HG03196 (cell line): ENCODE data around the gene INPP4B.
"Not testable (repeated sequence)": the region's sequence is repeated elsewhere in the genome, so short reads cannot be mapped to it uniquely, and the experiment has no call there.

Experiments
- ATAC-seq: cut with Tn5 transposase; IDR thresholded peaks from one replicate; pipeline ENCODE4 v1.9.1; 2021; ENCODE audit not compliant: unreplicated experiment

Gene INPP4B

GRCh38 chr4:142419712-142420111, 426.4 kb downstream of the INPP4B start:
- ATAC-seq = no peak

DNA sequence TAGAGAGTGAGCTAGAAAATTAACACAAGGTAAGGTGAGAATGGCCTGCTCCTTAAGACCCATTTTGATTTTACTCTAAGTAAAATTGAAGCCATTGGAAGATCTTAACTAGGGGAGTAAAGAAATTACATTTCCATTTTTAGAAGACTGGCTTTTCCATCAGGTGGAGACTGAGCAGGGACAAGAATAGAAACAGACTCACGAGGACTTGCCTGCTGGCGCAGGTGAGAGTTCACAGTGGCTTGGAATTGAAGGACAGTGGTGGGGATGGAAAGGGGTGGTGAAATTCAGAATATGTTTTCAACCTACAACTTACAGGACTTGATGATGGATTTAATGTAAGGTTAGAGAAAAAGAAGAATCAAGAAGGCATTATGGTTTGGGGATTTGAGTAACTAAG, 427.4 kb downstream of the INPP4B start:
- no peak for ATAC-seq

DNA sequence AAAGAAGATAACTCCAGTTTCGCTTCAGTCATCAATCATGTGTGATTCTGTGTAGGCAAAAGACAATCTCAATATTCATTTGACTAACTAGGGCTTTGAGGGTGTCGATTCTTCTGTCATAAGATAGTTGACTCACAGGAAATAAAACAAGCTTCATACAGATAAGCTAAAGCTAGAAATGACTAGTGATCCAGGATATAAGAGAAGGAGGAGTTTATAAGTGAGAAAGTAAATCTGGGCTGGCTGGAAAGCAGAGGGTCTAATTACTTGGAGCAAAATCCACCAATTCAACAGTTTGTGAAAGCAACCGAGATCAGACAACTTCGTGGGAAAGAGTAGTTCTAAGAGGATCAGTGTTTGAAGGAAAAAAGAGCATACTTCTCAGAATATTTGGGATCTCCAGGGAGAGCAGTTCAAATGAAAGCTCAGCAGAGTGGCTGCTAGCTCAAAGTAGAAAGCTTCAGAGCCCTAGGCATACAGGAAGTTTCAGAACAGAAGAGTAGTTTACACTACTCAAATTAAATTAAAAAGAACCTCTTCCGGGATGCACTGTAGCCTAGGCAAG, 429.3 kb downstream of the INPP4B start:
- ATAC-seq = no peak

DNA sequence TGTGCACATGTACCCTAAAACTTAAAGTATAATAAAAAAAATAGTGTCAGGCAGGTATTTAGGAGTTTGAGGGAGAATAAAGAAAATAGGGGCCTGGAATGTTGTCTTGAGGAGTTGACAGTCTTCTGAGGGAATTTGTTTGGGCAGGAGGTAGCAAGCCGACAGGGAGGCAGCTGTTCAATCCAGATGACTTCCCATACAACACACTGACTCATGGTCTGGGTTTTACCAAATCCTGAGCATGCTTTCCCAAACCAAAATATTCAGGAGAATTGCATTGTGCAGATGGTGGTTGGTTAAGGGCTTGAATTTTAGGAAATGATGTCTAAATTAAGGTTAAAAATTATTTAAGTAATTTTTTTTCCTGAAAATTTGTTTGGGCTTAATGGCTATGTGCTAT, 430.0 kb downstream of the INPP4B start:
- no peak for ATAC-seq

DNA sequence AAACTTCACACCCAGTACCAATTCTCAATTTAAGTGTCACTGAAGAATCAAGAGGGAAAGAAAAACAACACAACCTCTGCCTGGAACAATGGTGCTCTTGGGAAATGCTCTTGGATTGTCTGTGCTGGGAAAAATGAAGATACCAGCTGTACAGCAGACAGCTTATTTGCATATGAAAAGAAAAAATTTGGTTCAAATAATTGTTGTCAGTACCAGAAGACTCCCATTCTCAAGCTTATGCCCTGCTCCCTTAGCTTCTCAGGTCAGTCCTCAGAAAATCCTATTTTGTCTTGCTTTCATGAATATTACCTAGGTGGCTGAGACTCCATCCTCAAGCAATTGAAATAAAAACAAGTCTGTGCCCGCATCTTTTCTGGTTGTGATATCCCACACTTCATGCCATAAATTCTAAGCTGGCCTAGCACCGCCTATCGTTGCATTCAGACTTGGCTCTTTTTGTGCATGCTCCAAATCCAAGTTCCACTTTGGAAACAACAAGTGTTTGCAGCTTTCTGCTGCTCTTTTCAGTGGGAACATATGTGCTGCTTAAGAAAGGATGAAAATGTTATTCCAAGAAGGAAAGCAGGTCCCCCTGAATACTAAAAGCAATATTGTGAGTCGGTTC, 431.6 kb downstream of the INPP4B start:
- no peak for ATAC-seq

GRCh38 chr4:142413485-142413884, 432.6 kb downstream of the INPP4B start:
- no peak for ATAC-seq

- ATAC-seq = no peak
Measured at GRCh38 chr4:142411993-142412392, 434.1 kb downstream of the INPP4B start.

DNA sequence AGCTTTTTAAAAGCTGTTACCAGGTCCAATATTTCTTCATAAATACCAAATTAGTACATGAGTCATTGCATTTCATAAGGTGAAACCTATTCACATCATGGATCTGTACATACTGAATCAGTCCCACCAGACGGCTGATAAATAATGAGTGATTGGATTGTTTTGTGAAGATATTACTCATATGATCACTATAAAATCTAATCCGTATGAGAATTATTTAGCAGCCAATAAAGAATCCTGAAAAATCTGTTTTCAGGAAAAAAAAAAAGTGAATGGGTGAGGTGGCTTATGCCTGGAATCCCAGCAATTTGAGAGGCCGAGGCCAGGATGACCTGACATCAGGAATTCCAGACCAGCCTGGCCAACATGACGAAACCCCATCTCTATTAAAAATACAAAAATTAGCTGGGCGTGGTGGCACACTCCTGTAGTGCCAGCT, 438.1 kb downstream of the INPP4B start:
- no peak for ATAC-seq

GRCh38 chr4:142407596-142407995, 438.5 kb downstream of the INPP4B start:
- ATAC-seq = no peak

DNA sequence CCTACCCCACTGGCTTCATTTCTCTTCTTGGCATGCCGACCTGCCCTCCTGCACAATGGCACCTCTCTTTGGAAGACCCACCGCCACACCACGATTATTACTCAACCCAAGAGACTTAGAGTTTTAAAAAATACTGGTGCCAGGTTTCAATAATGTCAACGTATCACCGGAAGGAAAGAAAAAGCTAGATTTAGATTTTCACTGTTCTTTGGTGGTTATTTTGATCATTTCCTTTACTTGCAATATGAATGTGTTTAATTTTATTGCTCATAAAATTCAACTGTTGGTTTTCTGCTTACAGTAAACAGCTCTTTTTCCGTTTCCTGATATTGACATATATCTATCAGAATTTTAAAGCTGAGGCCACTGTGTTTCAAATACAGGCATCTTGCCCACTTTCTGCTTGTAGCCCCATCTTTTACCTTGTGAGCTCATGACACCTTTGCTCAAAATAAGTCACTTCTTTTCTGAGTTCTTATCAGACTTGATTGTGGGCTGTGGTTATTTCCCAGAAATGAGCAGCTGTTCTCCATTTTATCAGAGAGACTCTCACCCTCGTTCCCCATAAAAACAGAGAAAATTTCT, 439.1 kb downstream of the INPP4B start:
- no peak for ATAC-seq

DNA sequence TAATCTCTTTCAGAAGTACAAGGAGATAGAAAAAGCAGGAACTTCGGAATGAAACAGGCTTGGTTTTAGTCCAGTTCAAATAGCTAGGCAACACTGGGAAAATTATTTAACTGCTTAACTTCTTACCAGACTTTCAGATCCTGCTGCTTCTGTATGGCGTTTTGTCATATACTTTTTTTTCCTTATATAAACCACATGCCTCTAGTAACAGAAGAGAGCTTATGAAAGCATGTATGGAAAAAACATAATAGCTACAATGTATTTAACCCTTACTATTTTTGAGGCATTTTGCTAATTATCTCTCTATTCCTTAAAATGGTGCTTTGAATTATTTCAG, 439.6 kb downstream of the INPP4B start:
- no peak for ATAC-seq

- ATAC-seq = peak; percentile 30
Measured at GRCh38 chr4:142405695-142406498, 440.2 kb downstream of the INPP4B start.

- ATAC-seq = peak; percentile 69
Measured at GRCh38 chr4:142405021-142405694, 440.9 kb downstream of the INPP4B start.

- ATAC-seq = no peak
Measured at GRCh38 chr4:142404191-142404611, 441.9 kb downstream of the INPP4B start.

DNA sequence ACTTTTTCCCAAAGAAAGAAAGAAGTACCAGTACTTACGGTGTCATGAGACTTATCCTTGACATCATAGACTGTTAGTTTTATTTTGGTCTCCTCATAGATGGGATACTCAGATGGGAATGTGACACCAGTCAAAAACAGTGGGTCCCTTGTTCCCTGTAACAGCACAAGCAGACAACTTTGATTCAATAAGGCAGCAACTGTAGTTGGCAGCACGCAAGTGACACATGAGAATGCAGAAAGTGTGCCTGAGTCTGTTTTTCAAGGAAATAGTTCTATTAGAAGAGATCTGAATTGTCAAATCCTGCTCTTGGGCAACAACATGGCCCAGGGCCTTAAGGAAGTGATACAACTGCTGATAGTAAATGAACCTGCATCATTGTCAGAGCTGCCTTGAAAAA, 443.2 kb downstream of the INPP4B start:
- ATAC-seq = no peak

DNA sequence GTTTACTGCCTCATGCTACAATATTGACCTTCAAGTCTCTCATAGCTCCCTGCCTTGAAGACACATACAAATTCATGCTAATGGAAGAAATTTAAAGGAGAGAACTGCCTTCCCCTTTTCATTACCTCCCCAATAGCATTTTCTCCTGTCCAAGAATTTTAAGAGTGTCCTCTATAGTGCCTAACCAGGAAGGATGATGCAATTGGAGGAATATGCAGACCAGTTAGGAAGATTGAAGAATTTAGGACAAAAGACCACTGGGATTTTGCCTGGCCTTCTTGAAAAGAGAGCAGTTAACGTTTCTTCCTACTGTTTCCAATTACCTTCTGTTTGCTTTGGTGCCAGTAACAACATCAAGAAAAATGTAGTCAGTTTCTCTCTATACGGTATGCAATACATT, 443.9 kb downstream of the INPP4B start:
- no peak for ATAC-seq

DNA sequence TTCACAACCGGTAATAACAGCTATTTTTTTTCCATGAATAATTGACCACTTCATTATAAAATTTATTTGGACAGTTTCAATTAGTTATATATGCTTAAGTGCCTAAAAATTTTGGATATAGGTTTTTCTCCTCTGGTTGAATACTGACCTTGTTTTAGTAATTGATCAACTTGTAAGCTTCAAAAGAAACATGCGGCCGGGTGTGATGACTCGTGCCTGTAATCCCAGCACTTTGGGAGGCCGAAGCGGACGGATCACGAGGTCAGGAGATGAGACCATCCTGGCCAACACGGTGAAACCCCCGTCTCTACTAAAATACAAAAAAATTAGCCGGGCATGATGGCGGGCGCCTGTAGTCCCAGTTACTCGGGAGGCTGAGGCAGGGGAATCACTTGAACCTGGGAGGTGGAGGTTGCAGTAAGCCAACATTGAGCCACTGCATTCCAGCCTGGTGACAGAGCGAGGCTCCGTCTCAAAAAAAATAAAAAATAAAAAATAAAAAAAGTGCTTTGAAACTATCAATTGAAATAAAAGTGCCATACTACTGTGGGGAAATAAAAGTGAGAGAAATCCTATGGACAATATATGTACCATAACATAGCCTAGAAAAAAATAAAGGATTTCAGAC, 448.6 kb downstream of the INPP4B start:
- ATAC-seq = not testable (repeated sequence)

- ATAC-seq = no peak
Measured at GRCh38 chr4:142396279-142396678, 449.8 kb downstream of the INPP4B start.

DNA sequence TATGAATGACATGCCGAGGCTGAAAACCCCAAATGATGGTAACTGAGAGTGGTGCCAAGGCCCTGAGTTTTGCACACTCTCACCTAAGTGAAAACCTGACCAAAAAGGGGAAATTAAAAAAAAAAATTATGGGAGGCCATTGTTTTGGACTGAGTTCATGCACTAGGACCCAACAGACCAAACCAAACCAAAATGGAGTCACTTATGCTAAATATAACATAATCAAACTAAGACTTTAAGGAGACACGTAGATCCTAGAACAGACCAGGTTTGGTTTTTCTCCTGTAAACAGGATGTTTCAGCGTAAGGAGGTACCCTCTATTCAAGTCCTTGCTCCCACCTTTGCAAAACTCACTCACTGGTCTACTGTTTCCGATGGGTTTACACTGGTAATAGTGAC, 453.0 kb downstream of the INPP4B start:
- no peak for ATAC-seq

- ATAC-seq = no peak
Measured at GRCh38 chr4:142386856-142387255, 459.2 kb downstream of the INPP4B start.

DNA sequence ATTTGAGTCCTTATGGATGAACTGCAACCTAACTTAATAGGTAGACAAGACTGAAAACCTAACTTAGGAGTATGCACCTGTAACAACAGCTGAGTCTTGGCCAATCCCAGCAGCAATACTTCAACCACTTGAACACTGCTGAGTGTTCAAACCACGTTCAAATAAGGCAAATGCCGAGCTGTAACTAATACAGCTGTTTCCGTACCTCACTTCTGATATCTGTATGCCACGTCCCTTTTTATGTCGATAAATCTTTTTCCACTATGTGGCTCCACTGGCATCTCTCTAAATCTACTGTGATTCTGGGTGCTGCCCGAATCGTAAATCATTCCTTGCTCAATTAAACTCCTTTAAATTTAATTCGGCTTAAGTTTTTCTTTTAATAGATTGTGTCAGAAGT, 459.7 kb downstream of the INPP4B start:
- ATAC-seq = no peak
